ENCODE data around the gene STAB2.
A peak's percentile ranks its signal among the peaks of the same experiment; 100 is the strongest.

STAB2 gene

DNA sequence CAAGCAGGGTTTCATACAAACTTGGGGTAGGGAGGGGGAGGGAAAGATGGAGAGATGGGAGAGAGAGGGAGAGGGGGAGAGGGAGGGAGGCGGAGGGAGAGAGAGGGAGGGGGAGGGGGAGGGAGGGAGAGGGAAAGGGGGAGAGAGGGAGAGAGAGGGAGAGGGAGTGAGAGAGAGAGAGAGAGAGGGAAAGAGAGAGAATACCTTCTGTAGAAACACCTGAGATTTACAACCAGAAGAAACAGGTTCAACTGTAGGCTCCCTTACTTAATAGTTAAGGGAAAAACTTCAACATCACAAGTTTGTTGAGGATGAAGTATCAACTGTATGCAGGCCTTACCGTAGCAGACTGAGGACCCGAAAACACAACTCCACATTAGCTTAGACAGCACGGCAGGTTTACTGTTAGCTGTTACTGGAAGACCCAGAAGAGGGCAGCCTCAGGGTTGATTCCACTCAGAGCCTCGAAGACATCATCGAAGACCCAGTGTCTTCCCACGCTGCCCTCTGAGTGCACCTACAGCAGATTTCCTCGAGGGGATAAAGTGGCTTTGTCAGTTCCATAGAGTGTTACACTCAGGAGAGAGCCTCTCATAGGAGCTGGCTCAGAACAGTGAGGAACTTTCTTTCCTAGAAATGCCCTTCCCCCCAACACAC, 181.5 kb downstream of the STAB2 start:
- peaks cover 25 to 37% of the 10 kb centered on the region in 2 donors for H3K36me3 Mint-ChIP-seq
- peak overlapping the region; percentile 14 for H3K27ac Mint-ChIP-seq
- no peak for ATAC-seq (replicated peaks)
- H3K9me3 Mint-ChIP-seq: no peaks in the 10 kb centered on the region
- H3K4me1 Mint-ChIP-seq: no peaks in the 10 kb centered on the region
- DNase-seq: no peak
- H3K27me3 Mint-ChIP-seq: no peaks in the 10 kb centered on the region
- no peak overlapping the region for H3K4me3 Mint-ChIP-seq

DNA sequence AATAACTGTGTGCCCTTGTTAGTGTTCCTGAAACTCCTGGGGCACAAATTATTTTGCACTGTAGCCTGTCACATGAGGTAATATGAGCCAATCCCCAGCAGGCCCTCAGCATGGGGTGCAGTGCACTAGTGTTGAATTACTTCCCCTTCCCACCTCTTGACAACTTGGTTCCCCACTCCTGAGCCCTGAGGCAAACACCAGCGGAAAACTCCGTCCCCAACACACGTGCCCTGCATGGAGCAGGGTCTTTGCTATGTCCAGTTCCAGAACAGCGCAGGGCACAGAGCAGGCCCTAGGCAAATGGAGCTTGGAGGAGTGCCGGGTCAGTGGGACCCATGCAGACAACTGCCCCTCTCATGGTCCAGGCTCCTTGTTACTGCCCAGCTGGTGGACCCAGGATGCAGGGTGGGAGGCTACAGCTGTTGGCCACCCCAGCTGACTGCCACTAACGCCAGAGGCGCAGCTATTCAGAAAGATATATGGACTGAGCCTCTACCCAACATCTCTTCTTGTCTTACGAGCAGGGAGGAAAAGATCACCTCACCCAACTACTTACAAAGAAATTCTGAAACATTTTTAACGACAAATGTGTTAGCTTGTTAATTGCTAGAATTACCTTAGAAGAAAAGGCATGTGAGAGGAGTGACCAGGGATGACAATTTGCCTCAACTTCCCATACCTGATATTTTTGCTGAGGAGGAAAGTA, 182.3 kb downstream of the STAB2 start:
- peak overlapping the region; percentile 51 for H3K27ac Mint-ChIP-seq
- no peak overlapping the region for H3K4me3 Mint-ChIP-seq
- peaks cover 25 to 36% of the 10 kb centered on the region in 2 donors for H3K36me3 Mint-ChIP-seq
- H3K27me3 Mint-ChIP-seq: no peaks in the 10 kb centered on the region
- ATAC-seq (replicated peaks) (no peak), DNase-seq (no peak)
- H3K9me3 Mint-ChIP-seq: no peaks in the 10 kb centered on the region
- H3K4me1 Mint-ChIP-seq: no peaks in the 10 kb centered on the region

DNA sequence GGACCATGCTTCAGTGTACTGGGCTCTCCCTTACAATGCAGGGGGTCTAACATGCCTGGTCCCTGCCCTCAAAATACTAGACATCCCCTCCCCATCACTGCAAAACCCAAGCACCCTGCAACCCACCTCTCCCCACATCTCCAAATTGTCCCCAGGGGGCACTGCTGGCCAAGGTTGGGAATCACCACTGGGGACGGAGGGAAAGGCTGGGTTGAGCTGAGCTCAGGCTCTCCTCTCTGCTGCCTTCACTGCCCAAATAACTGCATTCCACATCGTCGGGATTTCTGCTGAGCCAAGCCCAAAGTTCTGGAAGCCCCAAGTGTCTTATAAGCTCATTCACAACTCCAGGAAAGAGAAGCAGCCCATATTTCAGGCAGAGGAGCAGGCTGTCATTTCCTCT, 184.4 kb downstream of the STAB2 start:
- Mint-ChIP-seq H3K27ac (no peak overlapping the region), H3K4me3 (no peak overlapping the region), H3K9me3 (no peaks in the 10 kb centered on the region), H3K36me3 (peaks cover 34 to 45% of the 10 kb centered on the region in 2 donors), H3K4me1 (no peaks in the 10 kb centered on the region), H3K27me3 (no peaks in the 10 kb centered on the region)
- no peak for DNase-seq
- ATAC-seq (replicated peaks): no peak

DNA sequence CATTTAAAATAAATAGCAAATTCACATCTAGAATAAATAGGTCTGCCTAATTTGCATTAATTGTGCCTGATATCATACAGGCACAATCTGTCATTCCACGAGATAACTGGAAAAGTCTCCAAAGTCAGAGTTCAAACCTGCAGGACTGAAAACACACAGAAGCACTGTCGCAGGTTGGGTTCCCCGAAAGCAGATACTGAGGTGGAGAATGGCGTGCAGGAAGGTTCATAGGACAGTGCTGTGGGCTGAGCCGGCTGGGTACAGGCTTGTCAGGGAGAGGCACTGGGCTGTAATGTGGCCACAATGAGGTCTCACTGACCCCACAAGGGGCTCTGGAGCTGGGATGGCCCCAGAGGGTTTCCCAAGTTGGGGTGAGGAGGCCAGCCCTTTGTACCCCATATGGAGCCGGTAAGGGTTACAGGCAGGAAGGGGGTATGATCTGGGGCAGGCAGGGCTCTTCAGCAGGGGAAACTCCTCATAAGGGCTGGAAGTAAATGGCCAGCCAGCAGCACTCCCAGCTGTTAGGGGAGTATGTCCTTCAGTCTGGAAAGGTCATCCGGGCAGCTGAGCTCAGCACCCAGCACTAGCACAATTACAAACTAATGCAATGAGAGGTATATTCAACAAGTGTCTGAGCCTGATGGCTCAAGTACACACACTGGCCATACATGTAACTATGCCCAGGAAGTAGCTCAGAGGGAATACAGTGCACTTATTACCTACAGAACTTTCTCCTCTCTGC, 185.5 kb downstream of the STAB2 start:
- no peak for ATAC-seq (replicated peaks)
- no peaks in the 10 kb centered on the region for H3K4me1 Mint-ChIP-seq
- DNase-seq: no peak
- H3K9me3 Mint-ChIP-seq: no peaks in the 10 kb centered on the region
- H3K4me3 Mint-ChIP-seq: no peak overlapping the region
- H3K27ac Mint-ChIP-seq: no peak overlapping the region
- H3K27me3 Mint-ChIP-seq: no peaks in the 10 kb centered on the region
- peaks cover 41 to 46% of the 10 kb centered on the region in 2 donors for H3K36me3 Mint-ChIP-seq

DNA sequence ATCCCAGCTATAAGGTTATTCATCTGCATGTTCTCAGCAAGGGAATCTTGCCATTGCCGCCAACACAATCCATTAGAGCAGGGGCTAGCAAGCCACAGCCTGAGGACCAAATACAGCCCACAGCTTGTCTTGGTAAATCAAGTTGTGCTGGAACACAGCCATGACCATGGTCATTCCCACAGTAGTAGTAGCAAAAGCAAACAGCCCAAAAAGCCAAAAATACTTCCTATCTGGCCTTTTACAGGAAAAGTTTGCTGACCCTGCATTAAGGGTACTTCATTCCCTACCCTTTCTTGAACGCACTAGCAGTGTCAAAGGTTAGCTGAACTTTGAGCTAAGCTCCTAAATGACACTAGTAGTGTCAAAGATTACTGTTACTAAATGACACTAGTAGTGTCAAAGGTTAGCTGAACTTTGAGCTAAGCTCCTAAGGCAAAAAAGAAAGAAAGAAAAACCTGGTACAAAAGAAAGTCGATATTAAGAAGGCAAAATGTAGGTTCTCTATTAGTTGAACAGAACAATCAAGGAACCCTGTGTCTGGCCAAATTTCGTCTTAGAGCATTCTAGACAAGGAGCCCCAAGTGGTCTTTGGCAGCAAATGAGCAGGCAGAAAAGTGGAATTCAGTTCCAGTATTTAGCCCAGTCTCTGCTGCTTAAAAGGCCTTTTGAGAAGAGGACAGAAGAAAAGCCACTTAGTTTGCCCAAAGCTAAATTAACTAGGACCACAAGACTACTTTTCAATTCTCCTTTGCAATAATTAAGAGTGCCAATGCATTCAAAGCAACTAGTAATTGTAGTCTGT, 186.2 kb downstream of the STAB2 start:
- no peak overlapping the region for H3K4me3 Mint-ChIP-seq
- no peak overlapping the region for H3K27ac Mint-ChIP-seq
- H3K36me3 Mint-ChIP-seq: peaks cover 45 to 51% of the 10 kb centered on the region in 2 donors
- ATAC-seq (replicated peaks): no peak
- no peaks in the 10 kb centered on the region for H3K9me3 Mint-ChIP-seq
- no peaks in the 10 kb centered on the region for H3K4me1 Mint-ChIP-seq
- H3K27me3 Mint-ChIP-seq: no peaks in the 10 kb centered on the region
- no peak for DNase-seq

DNA sequence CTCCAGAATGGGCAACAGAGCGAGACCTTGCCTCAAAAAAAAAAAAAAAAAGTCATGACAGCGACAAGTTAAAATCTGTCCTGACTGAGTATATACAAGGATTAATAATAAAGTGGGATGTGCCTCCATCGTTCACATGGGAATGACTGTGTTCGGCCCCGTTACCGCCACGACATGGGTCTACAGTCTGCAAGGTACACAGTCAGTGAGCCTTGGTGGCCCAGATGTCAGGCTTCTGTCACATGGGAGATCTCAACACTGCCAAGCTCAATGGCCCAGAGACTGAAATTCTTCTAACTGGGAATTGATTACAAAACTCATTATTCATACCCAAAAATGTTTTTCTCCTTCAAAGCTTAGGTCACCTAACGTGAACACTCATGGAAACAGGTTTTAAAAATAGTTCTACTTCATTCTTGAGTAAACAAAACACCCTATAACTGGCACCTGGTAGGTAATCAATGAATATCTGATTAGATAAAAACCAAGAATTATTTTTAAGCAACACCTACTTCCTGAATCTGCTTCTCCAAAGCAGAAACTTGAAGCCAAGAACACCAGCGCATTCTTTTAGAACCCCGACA, 188.0 kb downstream of the STAB2 start:
- DNase-seq (no peak), ATAC-seq (replicated peaks) (no peak)
- H3K36me3 Mint-ChIP-seq: peaks cover 48 to 57% of the 10 kb centered on the region in 2 donors
- H3K27me3 Mint-ChIP-seq: no peaks in the 10 kb centered on the region
- no peak overlapping the region for H3K27ac Mint-ChIP-seq
- no peaks in the 10 kb centered on the region for H3K4me1 Mint-ChIP-seq
- no peaks in the 10 kb centered on the region for H3K9me3 Mint-ChIP-seq
- no peak overlapping the region for H3K4me3 Mint-ChIP-seq

DNA sequence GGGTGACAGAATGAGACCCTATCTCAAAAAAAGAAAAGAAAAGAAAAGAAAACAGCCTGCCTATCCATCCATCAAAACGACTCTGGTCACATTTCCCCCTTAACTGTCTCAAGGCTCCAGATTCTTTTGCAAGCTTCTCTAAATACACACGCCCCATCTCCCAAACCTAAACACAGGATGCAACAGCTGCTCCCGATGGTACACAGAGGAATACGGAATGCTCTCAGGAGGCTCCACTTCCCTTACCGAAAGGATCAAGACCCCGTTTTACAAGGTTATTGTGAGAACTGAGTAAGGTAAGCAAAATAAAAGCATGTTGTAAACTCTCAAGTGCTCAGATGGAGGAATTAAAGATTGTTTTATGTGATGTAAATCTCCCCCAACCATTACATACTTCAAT, 191.7 kb downstream of the STAB2 start:
- Mint-ChIP-seq H3K4me3 (no peak overlapping the region), H3K27me3 (no peaks in the 10 kb centered on the region), H3K36me3 (peaks cover 55 to 68% of the 10 kb centered on the region in 2 donors), H3K4me1 (no peaks in the 10 kb centered on the region), H3K9me3 (no peaks in the 10 kb centered on the region), H3K27ac (no peak overlapping the region)
- ATAC-seq (replicated peaks) (no peak), DNase-seq (no peak)

DNA sequence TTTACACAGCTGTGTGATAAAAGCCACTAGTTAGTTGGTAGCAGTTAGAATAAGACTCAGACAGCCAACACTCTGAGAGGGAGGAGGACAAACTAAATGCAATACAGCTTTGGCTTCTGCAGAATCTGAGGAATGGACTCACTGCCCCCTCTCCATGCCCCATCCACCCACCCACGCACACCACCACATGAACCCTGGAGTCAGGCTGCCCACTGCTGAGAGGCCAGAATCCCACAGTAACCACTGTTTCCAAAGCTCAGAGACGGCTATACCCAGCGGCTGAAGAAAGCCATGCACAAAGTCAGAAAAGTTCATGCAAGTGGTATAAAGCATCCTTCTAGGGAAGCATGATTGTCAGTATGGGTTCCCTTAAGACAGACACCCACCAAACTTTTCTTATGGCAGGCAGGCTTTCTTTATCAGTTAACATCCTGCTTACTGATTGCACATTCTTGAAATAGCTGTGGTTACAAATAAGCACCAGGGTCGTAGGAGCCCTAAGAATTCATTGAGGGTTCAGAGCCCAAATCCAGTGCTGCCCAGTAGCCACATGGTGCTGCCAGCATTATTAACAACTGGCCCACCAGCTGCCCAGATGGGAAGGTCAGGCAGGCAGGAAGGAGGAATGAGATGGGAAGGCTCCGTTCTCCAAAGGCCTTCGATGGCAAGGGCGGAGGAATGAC, 192.5 kb downstream of the STAB2 start:
- peaks cover 61 to 76% of the 10 kb centered on the region in 2 donors for H3K36me3 Mint-ChIP-seq
- H3K9me3 Mint-ChIP-seq: no peaks in the 10 kb centered on the region
- H3K4me1 Mint-ChIP-seq: no peaks in the 10 kb centered on the region
- no peaks in the 10 kb centered on the region for H3K27me3 Mint-ChIP-seq
- DNase-seq (no peak), ATAC-seq (replicated peaks) (no peak)
- no peak overlapping the region for H3K4me3 Mint-ChIP-seq
- no peak overlapping the region for H3K27ac Mint-ChIP-seq

DNA sequence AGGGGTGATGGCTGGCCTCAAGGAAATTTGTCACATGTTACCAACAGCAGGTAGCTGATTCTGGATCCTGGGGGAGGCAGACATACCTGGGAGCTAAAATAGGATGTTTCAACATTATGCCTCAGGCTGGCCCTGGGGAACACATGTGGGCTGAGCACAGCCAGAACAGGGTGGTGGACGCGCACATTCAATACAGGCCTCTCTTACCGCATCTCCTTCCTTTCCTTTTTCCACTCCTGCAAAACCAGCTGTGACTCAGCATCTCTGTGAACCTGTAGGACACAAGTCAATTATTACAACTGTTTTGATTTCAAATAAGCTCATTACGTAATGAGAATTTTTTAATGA, 193.0 kb downstream of the STAB2 start:
- no peak overlapping the region for H3K27ac Mint-ChIP-seq
- no peaks in the 10 kb centered on the region for H3K27me3 Mint-ChIP-seq

DNA sequence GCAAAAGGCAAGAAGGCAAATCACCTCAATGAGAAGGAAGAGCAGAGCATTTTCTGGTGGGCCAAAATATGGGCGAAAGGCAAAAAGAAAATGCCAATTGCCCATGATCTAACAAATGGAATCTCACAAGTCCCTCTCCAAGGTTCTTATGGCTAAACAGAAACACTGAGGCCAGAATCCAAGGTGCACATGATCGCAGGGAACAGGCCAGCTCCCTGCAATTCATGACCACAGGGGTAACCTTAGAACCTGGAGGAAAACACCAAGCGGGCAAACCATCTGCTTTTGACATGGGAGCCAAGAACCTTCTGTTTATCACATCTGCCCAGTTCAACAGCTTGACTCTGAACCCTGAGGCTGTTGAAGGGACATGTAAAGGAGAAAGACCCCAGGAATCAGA, 193.9 kb downstream of the STAB2 start:
- DNase-seq: no peak
- H3K4me1 Mint-ChIP-seq: no peaks in the 10 kb centered on the region
- no peaks in the 10 kb centered on the region for H3K27me3 Mint-ChIP-seq
- H3K9me3 Mint-ChIP-seq: peaks cover 0 to 1% of the 10 kb centered on the region in 2 donors
- ATAC-seq (replicated peaks): no peak
- H3K4me3 Mint-ChIP-seq: no peak overlapping the region
- peaks cover 54 to 71% of the 10 kb centered on the region in 2 donors for H3K36me3 Mint-ChIP-seq
- H3K27ac Mint-ChIP-seq: no peak overlapping the region

More for the DNA sequence above, 193.0 kb downstream of the STAB2 start:
- no peak for DNase-seq
- no peaks in the 10 kb centered on the region for H3K4me1 Mint-ChIP-seq
- no peak for ATAC-seq (replicated peaks)
- no peak overlapping the region for H3K4me3 Mint-ChIP-seq
- H3K9me3 Mint-ChIP-seq: no peaks in the 10 kb centered on the region
- peaks cover 59 to 75% of the 10 kb centered on the region in 2 donors for H3K36me3 Mint-ChIP-seq

DNA sequence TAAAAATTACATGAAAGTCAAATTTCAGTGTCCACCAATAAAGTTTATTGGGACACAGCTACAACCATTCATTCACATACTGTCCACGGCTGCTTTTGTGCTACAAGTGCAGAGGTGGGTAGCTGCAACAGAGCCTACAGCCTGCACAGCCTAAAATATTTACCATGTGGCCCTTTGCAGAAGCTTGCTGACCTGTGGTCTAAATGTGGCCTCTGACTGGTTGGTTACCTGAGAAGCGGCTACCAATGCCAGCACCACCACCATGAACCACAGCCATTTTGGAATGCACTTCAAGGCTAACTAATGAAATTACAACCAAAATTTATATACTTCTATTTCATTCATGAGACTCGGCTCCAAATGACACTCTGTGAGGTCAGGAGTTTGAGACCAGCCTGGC, 195.3 kb downstream of the STAB2 start:
- H3K4me3 Mint-ChIP-seq: no peak overlapping the region
- H3K9me3 Mint-ChIP-seq: peaks cover 0 to 5% of the 10 kb centered on the region in 2 donors
- no peak overlapping the region for H3K27ac Mint-ChIP-seq
- no peaks in the 10 kb centered on the region for H3K27me3 Mint-ChIP-seq
- ATAC-seq (replicated peaks): no peak
- H3K36me3 Mint-ChIP-seq: peaks cover 44 to 61% of the 10 kb centered on the region in 2 donors
- DNase-seq: no peak
- no peaks in the 10 kb centered on the region for H3K4me1 Mint-ChIP-seq

DNA sequence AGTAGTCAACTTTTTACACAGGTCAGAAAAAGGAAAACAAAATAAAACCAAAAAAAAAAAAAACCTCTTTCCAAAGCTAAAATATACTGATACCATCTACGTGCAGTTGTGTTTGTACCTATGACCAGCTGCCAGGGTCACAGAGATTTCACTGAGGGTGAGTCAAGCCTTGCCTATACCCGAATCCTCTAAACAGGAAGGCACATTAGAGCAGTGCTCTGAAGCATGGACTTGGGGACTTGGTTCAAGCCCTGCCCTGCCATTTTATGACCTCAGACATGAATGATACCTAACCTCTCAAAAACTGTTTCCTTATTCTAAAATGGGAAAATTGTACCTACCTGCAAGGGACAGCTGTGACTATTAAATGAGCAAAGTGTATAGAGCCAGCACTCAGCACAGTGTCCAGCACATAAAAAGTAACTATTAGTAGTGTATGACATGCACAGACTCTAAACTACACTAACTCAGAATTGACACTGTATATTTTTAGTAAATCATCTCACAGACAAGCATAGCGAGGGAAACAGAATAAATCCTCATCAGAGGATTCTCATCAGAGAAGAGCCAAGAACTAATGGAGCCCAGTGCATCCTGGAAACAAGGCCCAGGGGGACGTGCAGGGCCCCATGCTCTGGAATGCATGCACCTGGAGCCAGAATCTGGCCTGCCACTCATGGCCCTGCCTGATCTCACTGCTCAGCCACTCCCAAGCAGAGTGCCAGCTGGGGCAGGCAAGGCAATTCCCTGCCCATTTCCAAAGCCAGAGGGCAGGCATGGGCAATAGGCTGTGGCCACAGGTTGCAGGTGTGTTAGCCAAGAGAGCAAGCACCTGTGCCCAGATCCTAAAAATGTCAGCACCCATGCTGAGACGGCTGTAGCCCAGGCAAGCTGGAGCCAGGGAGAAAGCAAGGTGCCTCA, 196.9 kb downstream of the STAB2 start:
- no peaks in the 10 kb centered on the region for H3K27me3 Mint-ChIP-seq
- no peak overlapping the region for H3K27ac Mint-ChIP-seq
- DNase-seq (no peak), ATAC-seq (replicated peaks) (no peak)
- H3K36me3 Mint-ChIP-seq: peaks cover 31 to 51% of the 10 kb centered on the region in 2 donors
- no peak overlapping the region for H3K4me3 Mint-ChIP-seq
- H3K4me1 Mint-ChIP-seq: no peaks in the 10 kb centered on the region
- peaks cover 0 to 5% of the 10 kb centered on the region in 2 donors for H3K9me3 Mint-ChIP-seq
